ENCODE measurements around the gene CALML5.

The CALML5 gene

GRCh38 chr10:5532618-5533097, 33.3 kb upstream of the CALML5 start:
- DNase-seq, result no peak

GRCh38 chr10:5532307-5532605, 32.9 kb upstream of the CALML5 start:
- no peak for DNase-seq

GRCh38 chr10:5531558-5532306, 32.4 kb upstream of the CALML5 start:
- DNase-seq, result no peak

GRCh38 chr10:5530846-5531557, 31.6 kb upstream of the CALML5 start:
- no peak for DNase-seq

GRCh38 chr10:5530412-5530806, 31.0 kb upstream of the CALML5 start:
- no peak for DNase-seq

- no peak for DNase-seq
These were observed 30.5 kb upstream of the CALML5 start for GRCh38 chr10:5529702-5530411.

GRCh38 chr10:5528989-5529701, 29.8 kb upstream of the CALML5 start:
- no peak for DNase-seq

- no peak for DNase-seq
These were observed 28.2 kb upstream of the CALML5 start for GRCh38 chr10:5527332-5528200.

GRCh38 chr10:5526691-5527331, 27.4 kb upstream of the CALML5 start:
- DNase-seq, result no peak

GRCh38 chr10:5525561-5526341, 26.4 kb upstream of the CALML5 start:
- no peak for DNase-seq

- DNase-seq, result no peak
These were observed 25.5 kb upstream of the CALML5 start, which contains the start of gene CALML3 for GRCh38 chr10:5524641-5525560. CALML3 (plus strand) TSS chr10:5524961; CDS start chr10:5525086, 125 bp downstream.

GRCh38 chr10:5523796-5524574, 24.6 kb upstream of the CALML5 start:
- no peak for DNase-seq

GRCh38 chr10:5522913-5523560, 23.7 kb upstream of the CALML5 start:
- no peak for DNase-seq

- DNase-seq, result no peak
These were observed 19.7 kb upstream of the CALML5 start for GRCh38 chr10:5519054-5519453.

GRCh38 chr10:5518143-5518542, 18.8 kb upstream of the CALML5 start:
- no peak for DNase-seq

GRCh38 chr10:5517546-5517945, 18.2 kb upstream of the CALML5 start:
- no peak for DNase-seq

GRCh38 chr10:5515948-5516761, 16.8 kb upstream of the CALML5 start:
- no peak for DNase-seq

All from CD4-positive, alpha-beta T cell treated with Interleukin-17A for 4 hours (primary cell).